T-helper 22 cell (primary cell): ENCODE measurements around the gene FIGN.

Experiments used
- DNase-seq: peaks from one replicate; pipeline ENCODE4 v3.0.0-alpha.2; 2020; ENCODE audit warnings: low read depth

Gene FIGN

DNA sequence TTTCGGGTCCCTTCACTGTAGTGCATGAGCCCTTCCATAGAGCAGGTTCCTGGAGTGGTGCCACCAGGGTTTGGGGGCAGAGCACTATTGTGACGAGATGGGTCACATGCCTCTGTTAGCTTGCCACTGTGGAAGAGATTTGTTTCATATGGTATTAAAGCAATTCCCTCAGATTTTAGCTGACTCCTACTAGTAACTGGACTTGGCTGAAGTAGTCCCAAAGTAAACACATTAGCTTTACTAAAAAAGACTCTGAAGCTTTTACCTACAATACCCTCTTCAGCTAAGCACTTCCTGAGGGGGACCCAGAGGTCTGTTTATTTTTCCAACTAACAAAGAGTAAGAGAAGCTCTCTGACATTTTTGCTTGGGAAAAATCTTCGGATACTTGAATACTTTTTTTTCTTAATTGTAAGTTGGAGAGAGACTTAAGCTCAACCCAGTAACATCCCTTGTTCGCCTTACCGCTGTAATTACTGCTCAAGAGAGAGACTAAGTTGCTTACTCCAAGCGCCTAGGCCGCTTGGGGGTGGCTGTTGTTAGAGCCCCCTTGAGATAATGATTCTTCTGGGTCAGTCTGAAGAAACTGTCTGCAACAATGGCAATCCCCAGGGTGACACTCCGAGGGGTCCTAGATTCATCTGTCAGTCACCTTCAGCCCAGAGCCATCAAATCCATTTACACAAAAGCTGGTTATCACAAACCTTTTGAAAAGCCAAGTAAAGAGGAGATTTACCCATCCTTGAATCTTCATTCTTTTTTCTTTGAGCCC, 177.4 kb downstream of the FIGN start:
- no peak for DNase-seq

GRCh38 chr2:163556511-163556910, 179.3 kb downstream of the FIGN start:
- DNase-seq: no peak

DNA sequence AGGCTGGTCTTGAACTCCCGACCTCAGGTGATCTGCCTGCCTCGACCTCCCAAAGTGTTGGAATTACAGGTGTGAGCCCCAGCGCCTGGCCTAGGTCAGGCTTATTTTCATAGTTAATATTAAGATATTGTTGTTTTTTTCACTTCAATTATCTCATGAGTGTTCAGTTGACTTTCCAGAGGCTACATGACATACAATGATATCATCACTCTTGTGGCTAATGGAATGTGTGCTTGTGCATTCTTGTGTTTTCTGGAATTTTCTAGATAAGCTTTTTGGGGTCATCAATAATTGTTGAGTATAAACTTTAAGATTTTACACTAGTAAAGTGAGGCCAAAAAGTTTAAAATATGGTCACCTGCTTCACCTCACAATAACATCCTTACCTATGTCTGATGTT, 180.9 kb downstream of the FIGN start:
- DNase-seq: no peak

DNA sequence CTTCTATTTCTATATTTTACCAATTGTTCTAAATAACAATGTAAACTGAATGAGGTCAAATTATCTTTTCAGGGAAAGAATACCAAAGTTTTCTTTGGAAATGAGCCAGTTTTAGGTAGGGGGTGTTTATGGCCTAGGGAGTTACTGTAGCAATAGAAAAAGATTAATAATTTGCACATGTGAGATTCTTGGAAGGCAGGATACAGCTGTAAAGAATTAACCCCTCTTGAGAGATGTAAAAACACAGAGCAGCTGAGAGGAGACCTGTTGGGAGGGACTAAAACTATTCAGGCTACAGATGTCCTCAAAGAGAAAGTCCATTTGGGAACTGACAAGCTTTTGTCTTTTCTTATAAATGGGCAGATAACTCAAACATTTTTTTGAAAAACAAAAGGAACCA, 182.2 kb downstream of the FIGN start:
- DNase-seq: no peak

DNA sequence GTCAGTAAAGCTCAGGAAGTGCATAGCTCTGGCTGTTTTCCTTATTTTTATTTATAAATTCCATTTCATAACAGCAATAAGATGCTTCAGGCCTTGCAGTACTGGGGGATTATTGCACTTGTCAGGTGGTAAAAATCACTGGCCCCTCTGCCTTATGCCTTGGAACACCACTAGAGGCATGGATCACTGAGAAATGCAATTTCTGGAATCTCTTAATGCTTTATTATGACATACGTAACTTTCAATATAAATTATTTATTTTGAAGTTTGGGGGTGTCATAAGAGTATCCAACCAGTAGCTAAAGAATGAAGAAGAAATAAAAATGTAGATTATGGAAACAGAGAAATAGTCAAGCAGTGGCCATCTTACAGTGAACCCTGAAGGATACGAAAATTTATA, 183.1 kb downstream of the FIGN start:
- DNase-seq: no peak

DNA sequence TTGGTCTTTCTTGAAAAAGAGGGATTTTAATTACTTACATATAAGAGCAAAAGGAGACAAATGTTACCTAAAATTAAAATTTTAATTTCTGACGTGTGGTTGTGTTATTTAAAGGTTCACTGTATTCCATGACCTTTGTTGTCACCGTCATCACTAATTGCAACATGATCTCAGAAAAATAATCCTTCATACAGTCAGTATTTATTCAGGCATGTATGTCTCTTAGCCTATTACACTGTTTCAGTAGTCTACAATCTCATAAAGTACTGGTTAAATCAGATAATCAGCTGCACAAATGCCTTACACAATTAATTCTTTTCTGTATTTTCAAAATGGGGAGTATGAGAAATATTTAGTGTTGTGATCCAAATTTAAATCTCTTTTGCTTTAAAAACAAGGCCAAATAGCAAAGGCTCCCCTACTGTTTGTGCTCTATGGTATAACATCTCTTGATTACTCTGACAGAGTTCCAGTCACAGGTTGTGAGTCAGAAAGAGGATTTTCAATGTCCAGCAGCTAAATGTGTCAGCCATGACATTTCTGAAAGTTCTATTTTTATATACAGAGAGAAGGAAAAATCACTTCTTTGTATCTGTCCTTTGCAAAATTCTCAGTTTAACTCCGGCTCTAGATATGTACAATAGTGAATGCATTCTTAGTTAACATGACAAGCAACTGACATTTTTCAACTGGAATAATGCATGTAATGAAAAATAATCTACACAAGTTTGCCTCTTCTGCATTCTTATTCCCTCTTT, 184.0 kb downstream of the FIGN start:
- DNase-seq: no peak

DNA sequence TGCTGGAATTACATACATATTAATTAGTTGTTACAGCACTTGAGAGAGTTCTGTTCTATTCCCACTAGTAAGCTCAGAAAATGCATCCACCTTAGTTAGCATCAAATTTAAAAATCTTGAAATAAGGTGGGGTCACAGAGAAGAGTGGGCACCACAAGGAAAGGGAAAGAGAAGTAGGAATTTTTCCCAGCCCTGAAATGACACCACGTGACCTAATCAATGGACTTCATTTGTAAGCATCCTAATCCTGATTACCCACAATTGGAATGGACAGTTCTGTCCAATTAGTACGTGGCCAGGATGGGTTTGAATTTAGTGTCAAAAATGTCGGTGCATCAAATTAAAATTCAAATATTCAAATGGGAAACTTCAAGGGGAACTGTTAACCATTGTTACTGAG, 186.8 kb downstream of the FIGN start:
- DNase-seq: no peak
